ENCODE results near the gene PIP5K1B. TPM values are rescaled to one million over a fixed set of nuclear protein-coding genes. Genes with fewer than 3 reads are reported as not detected.

Gene PIP5K1B
- total RNA-seq, 1 experiment from 2014 or later = not detected

GRCh38 chr9:68950188-68950587 lies 245.1 kb downstream of the PIP5K1B start:
- no peak overlapping the region for H2AFZ ChIP-seq (ENCODE audit: low read length)

GRCh38 chr9:68950689-68951088 lies 245.6 kb downstream of the PIP5K1B start:
- peaks cover 42% of the 10 kb centered on the region; the same call in 1 of the 2 replicates for H3K27me3 ChIP-seq (ENCODE audit: low read length)
- H3K79me2 ChIP-seq (ENCODE audit: low read length) = no peaks in the 10 kb centered on the region
- H3K27ac ChIP-seq (ENCODE audit: low read length) = no peak overlapping the region
- H3K9me3 ChIP-seq (ENCODE audit: low read length) = no peaks in the 10 kb centered on the region
- intact Hi-C loops (cut with micrococcal nuclease) = no loop called here
- ChIA-PET CTCF (no interaction called here), POLR2A (ENCODE audit: unreplicated experiment) (no interaction called here)
- no peaks in the 10 kb centered on the region for H3K9me2 ChIP-seq (replicated peaks; ENCODE audit: low read length)
- no peak overlapping the region for H3K9ac ChIP-seq (ENCODE audit: low read length)
- H3K4me2 ChIP-seq (ENCODE audit: low read length) = no peak overlapping the region
- no peaks in the 10 kb centered on the region for H3F3A ChIP-seq (ENCODE audit: low read length, unreplicated experiment)
- H2AFZ ChIP-seq (ENCODE audit: low read length) = no peak overlapping the region
- no peak overlapping the region for H3K4me3 ChIP-seq (ENCODE audit: low read length)
- ATAC-seq (no peak), DNase-seq (no peak)
- BruUV-seq (replicated peaks) = no TSS peak
- TF ChIP-seq CTCF (conservative IDR thresholded peaks at IDR 0.05; ENCODE audit: low read depth, low read length) = no peak
- no peak for TF ChIP-seq EZH2phosphoT487 (IDR thresholded peaks at IDR 0.05; ENCODE audit: borderline replicate concordance, low read length)
- TF ChIP-seq EZH2 (IDR thresholded peaks at IDR 0.05; ENCODE audit: low read length, unreplicated experiment) = no peak
- H3K4me1 ChIP-seq (ENCODE audit: insufficient read depth, low read length) = no peaks in the 10 kb centered on the region
- H3K36me3 ChIP-seq (ENCODE audit: low read depth, low read length) = no peaks in the 10 kb centered on the region
- H4K20me1 ChIP-seq (ENCODE audit: low read length) = no peaks in the 10 kb centered on the region

More at GRCh38 chr9:68950188-68950587, 245.1 kb downstream of the PIP5K1B start:
- Histone ChIP-seq H3K27me3 (ENCODE audit: low read length) (peaks cover 44% of the 10 kb centered on the region), H3K9me2 (replicated peaks; ENCODE audit: low read length) (no peaks in the 10 kb centered on the region), H3K4me1 (ENCODE audit: insufficient read depth, low read length) (no peaks in the 10 kb centered on the region), H3K4me2 (ENCODE audit: low read length) (no peak overlapping the region), H4K20me1 (ENCODE audit: low read length) (no peaks in the 10 kb centered on the region), H3K4me3 (ENCODE audit: low read length) (no peak overlapping the region), H3K9me3 (ENCODE audit: low read length) (no peaks in the 10 kb centered on the region), H3K9ac (ENCODE audit: low read length) (no peak overlapping the region), H3F3A (ENCODE audit: low read length, unreplicated experiment) (no peaks in the 10 kb centered on the region), H3K36me3 (ENCODE audit: low read depth, low read length) (no peaks in the 10 kb centered on the region), H3K79me2 (ENCODE audit: low read length) (no peaks in the 10 kb centered on the region), H3K27ac (ENCODE audit: low read length) (no peak overlapping the region)
- DNase-seq (no peak), ATAC-seq (no peak)
- intact Hi-C loops (cut with micrococcal nuclease) = no loop called here
- TF ChIP-seq CTCF (conservative IDR thresholded peaks at IDR 0.05; ENCODE audit: low read depth, low read length) = no peak
- no peak for TF ChIP-seq EZH2 (IDR thresholded peaks at IDR 0.05; ENCODE audit: low read length, unreplicated experiment)
- no peak for TF ChIP-seq EZH2phosphoT487 (IDR thresholded peaks at IDR 0.05; ENCODE audit: borderline replicate concordance, low read length)
- ChIA-PET CTCF (no interaction called here), POLR2A (ENCODE audit: unreplicated experiment) (no interaction called here)
- BruUV-seq (replicated peaks) = no TSS peak

- ChIA-PET CTCF (no interaction called here), POLR2A (ENCODE audit: unreplicated experiment) (no interaction called here)
- BruUV-seq (replicated peaks) = no TSS peak
- Histone ChIP-seq H4K20me1 (ENCODE audit: low read length) (no peaks in the 10 kb centered on the region), H2AFZ (ENCODE audit: low read length) (no peak overlapping the region), H3K9ac (ENCODE audit: low read length) (no peak overlapping the region), H3F3A (ENCODE audit: low read length, unreplicated experiment) (no peaks in the 10 kb centered on the region), H3K4me1 (ENCODE audit: insufficient read depth, low read length) (no peaks in the 10 kb centered on the region), H3K79me2 (ENCODE audit: low read length) (no peaks in the 10 kb centered on the region), H3K27ac (ENCODE audit: low read length) (no peak overlapping the region), H3K4me3 (ENCODE audit: low read length) (no peak overlapping the region), H3K9me2 (replicated peaks; ENCODE audit: low read length) (no peaks in the 10 kb centered on the region), H3K4me2 (ENCODE audit: low read length) (no peak overlapping the region), H3K27me3 (ENCODE audit: low read length) (peaks cover 42% of the 10 kb centered on the region; the same call in 1 of the 2 replicates), H3K36me3 (ENCODE audit: low read depth, low read length) (no peaks in the 10 kb centered on the region), H3K9me3 (ENCODE audit: low read length) (no peaks in the 10 kb centered on the region)
- intact Hi-C loops (cut with micrococcal nuclease) = no loop called here
- DNase-seq = no peak
- ATAC-seq = no peak
- no peak for TF ChIP-seq EZH2phosphoT487 (IDR thresholded peaks at IDR 0.05; ENCODE audit: borderline replicate concordance, low read length)
- TF ChIP-seq CTCF (conservative IDR thresholded peaks at IDR 0.05; ENCODE audit: low read depth, low read length) = no peak
- no peak for TF ChIP-seq EZH2 (IDR thresholded peaks at IDR 0.05; ENCODE audit: low read length, unreplicated experiment)
Observed at GRCh38 chr9:68951879-68952659, 247.0 kb downstream of the PIP5K1B start.

All from PC-3 (cell line).